IPS DF 6.9 (cell line): Measurements from ENCODE around the gene POU6F2.

Experiments used
- DNase-seq: peaks from one replicate; pipeline ENCODE4 v3.0.0-alpha.2; 2013; ENCODE audit warnings: low read depth, low spot score
- H3K27ac ChIP-seq: one replicate; pipeline ENCODE4 v1.5.1; 2013; ENCODE audit warnings: low read length, control low read depth
- H3K27me3 ChIP-seq: 2 replicates; pipeline ENCODE4 v1.6.1; 2013; ENCODE audit warnings: mild to moderate bottlenecking, low read length; ENCODE audit not compliant: control insufficient read depth, insufficient read depth
- H3K36me3 ChIP-seq: 2 replicates; pipeline ENCODE4 v1.6.1; 2013; ENCODE audit warnings: low read length; ENCODE audit not compliant: control insufficient read depth, insufficient read depth
- H3K4me1 ChIP-seq: 2 replicates; pipeline ENCODE4 v1.6.1; 2013; ENCODE audit warnings: low read length; ENCODE audit not compliant: control insufficient read depth, insufficient read depth
- H3K4me3 ChIP-seq: 2 replicates; pipeline ENCODE4 v1.5.1; 2013; ENCODE audit warnings: mild to moderate bottlenecking, low read length
- H3K9me3 ChIP-seq: 2 replicates; pipeline ENCODE4 v1.6.1; 2013; ENCODE audit warnings: low read length, inconsistent platforms; ENCODE audit not compliant: control insufficient read depth, insufficient read depth
- WGBS: extraction: QIAGEN DNeasy Blood & Tissue Kit; methylation state at CpG from one replicate; pipeline ENCODE4 v1.1.7; 2013; ENCODE audit warnings: mixed read lengths, missing lambda C conversion rate; ENCODE audit not compliant: insufficient read length, insufficient coverage; 5-methylcytosine and 5-hydroxymethylcytosine counted together

Gene POU6F2

GRCh38 chr7:39085590-39086049, 107.9 kb downstream of the POU6F2 start:
- Histone ChIP-seq H3K36me3 (no peaks in the 10 kb centered on the region), H3K9me3 (no peaks in the 10 kb centered on the region), H3K4me1 (no peaks in the 10 kb centered on the region), H3K27me3 (no peaks in the 10 kb centered on the region), H3K4me3 (no peak overlapping the region), H3K27ac (no peak overlapping the region)
- WGBS: no CpG with 5 or more reads among the region's 11 CpGs
- no peak for DNase-seq

- WGBS: no CpG with 5 or more reads among the region's 10 CpGs
- Histone ChIP-seq H3K27ac (no peak overlapping the region), H3K4me1 (no peaks in the 10 kb centered on the region), H3K27me3 (no peaks in the 10 kb centered on the region), H3K36me3 (no peaks in the 10 kb centered on the region), H3K4me3 (no peak overlapping the region), H3K9me3 (no peaks in the 10 kb centered on the region)
- no peak for DNase-seq
These were observed 109.1 kb downstream of the POU6F2 start for GRCh38 chr7:39086638-39087360.

- Histone ChIP-seq H3K36me3 (no peaks in the 10 kb centered on the region), H3K27ac (no peak overlapping the region), H3K9me3 (no peaks in the 10 kb centered on the region), H3K4me1 (no peaks in the 10 kb centered on the region), H3K27me3 (no peaks in the 10 kb centered on the region), H3K4me3 (no peak overlapping the region)
- no CpG with 5 or more reads among the region's 3 CpGs for WGBS
- DNase-seq: no peak
These were observed 111.3 kb downstream of the POU6F2 start for GRCh38 chr7:39088730-39089593.

- H3K27ac ChIP-seq: no peak overlapping the region
- no peaks in the 10 kb centered on the region for H3K27me3 ChIP-seq
- no CpG with 5 or more reads among the region's 2 CpGs for WGBS
- no peaks in the 10 kb centered on the region for H3K9me3 ChIP-seq
- DNase-seq: no peak
- no peaks in the 10 kb centered on the region for H3K36me3 ChIP-seq
- no peak overlapping the region for H3K4me3 ChIP-seq
- no peaks in the 10 kb centered on the region for H3K4me1 ChIP-seq
These were observed 113.4 kb downstream of the POU6F2 start for GRCh38 chr7:39091145-39091544.

- no peak overlapping the region for H3K4me3 ChIP-seq
- WGBS: no CpG with 5 or more reads among the region's 5 CpGs
- H3K27me3 ChIP-seq: no peaks in the 10 kb centered on the region
- H3K4me1 ChIP-seq: no peaks in the 10 kb centered on the region
- H3K36me3 ChIP-seq: no peaks in the 10 kb centered on the region
- H3K9me3 ChIP-seq: no peaks in the 10 kb centered on the region
- no peak for DNase-seq
- H3K27ac ChIP-seq: no peak overlapping the region
These were observed 114.1 kb downstream of the POU6F2 start for GRCh38 chr7:39091774-39092173.

GRCh38 chr7:39094731-39095130, 117.0 kb downstream of the POU6F2 start:
- H3K4me3 ChIP-seq: no peak overlapping the region
- no peaks in the 10 kb centered on the region for H3K36me3 ChIP-seq
- H3K4me1 ChIP-seq: no peaks in the 10 kb centered on the region
- H3K27ac ChIP-seq: no peak overlapping the region
- no peaks in the 10 kb centered on the region for H3K27me3 ChIP-seq
- no peak for DNase-seq
- no CpG with 5 or more reads among the region's 2 CpGs for WGBS
- no peaks in the 10 kb centered on the region for H3K9me3 ChIP-seq

- Histone ChIP-seq H3K4me1 (no peaks in the 10 kb centered on the region), H3K9me3 (no peaks in the 10 kb centered on the region), H3K36me3 (no peaks in the 10 kb centered on the region), H3K27me3 (no peaks in the 10 kb centered on the region), H3K27ac (no peak overlapping the region), H3K4me3 (no peak overlapping the region)
- WGBS: no CpG with 5 or more reads among the region's 7 CpGs
- no peak for DNase-seq
These were observed 118.3 kb downstream of the POU6F2 start for GRCh38 chr7:39095875-39096619.

GRCh38 chr7:39098506-39098905, 120.8 kb downstream of the POU6F2 start:
- Histone ChIP-seq H3K36me3 (no peaks in the 10 kb centered on the region), H3K4me3 (no peak overlapping the region), H3K27me3 (no peaks in the 10 kb centered on the region), H3K27ac (no peak overlapping the region), H3K4me1 (no peaks in the 10 kb centered on the region), H3K9me3 (no peaks in the 10 kb centered on the region)
- no peak for DNase-seq
- no CpG with 5 or more reads among the region's 3 CpGs for WGBS

- no peaks in the 10 kb centered on the region for H3K27me3 ChIP-seq
- no peak overlapping the region for H3K27ac ChIP-seq
- WGBS: no CpG with 5 or more reads among the region's 3 CpGs
- H3K36me3 ChIP-seq: no peaks in the 10 kb centered on the region
- no peak overlapping the region for H3K4me3 ChIP-seq
- no peaks in the 10 kb centered on the region for H3K4me1 ChIP-seq
- no peaks in the 10 kb centered on the region for H3K9me3 ChIP-seq
- DNase-seq: no peak
These were observed 121.4 kb downstream of the POU6F2 start for GRCh38 chr7:39099146-39099545.

- 100% methylated on average over 1 of the region's 2 CpGs for WGBS
These were observed 122.6 kb downstream of the POU6F2 start for GRCh38 chr7:39100270-39100669.

More at GRCh38 chr7:39100270-39100669, 122.6 kb downstream of the POU6F2 start:
- DNase-seq: no peak
- Histone ChIP-seq H3K27ac (no peak overlapping the region), H3K4me3 (no peak overlapping the region), H3K27me3 (no peaks in the 10 kb centered on the region), H3K9me3 (no peaks in the 10 kb centered on the region), H3K4me1 (no peaks in the 10 kb centered on the region), H3K36me3 (no peaks in the 10 kb centered on the region)
